SK-N-SH (cell line): Measurements from ENCODE around the gene TNFSF15.

ENCODE experiments used
- ELF1 ChIP-seq: IDR thresholded peaks from 2 replicates; pipeline ENCODE4 v1.4.0; 2012
- EP300 ChIP-seq, 2 experiments: IDR thresholded peaks; 2 replicates each; pipeline versions ENCODE4 v1.4.0 to v1.6.1; 2012; ENCODE audit warnings: borderline replicate concordance in 1 of 2, low read depth in 1 of 2, low read length in 1 of 2
- GABPA ChIP-seq: IDR thresholded peaks from 2 replicates; pipeline ENCODE4 v1.4.0; 2012; ENCODE audit warnings: low read depth, mild to moderate bottlenecking
- RCOR1 ChIP-seq: fragments of 150-350 bp; IDR thresholded peaks from 2 replicates; pipeline ENCODE4 v1.6.1; 2017; ENCODE audit warnings: antibody characterized with exemption, low read length
- SIN3A ChIP-seq: IDR thresholded peaks from 2 replicates; pipeline ENCODE4 v1.6.1; 2012; ENCODE audit warnings: low read depth, mild to moderate bottlenecking, low read length, moderate library complexity, borderline replicate concordance
- YY1 ChIP-seq: IDR thresholded peaks from 2 replicates; pipeline ENCODE4 v1.4.0; 2012; ENCODE audit warnings: low read depth, mild to moderate bottlenecking
- TF ChIP-seq, protein P1 (sequence below): fragments of 200-600 bp; sonication (generic); IDR thresholded peaks from 2 replicates; pipeline ENCODE4 v1.6.1; 2017; ENCODE audit warnings: antibody characterized with exemption, mild to moderate bottlenecking, moderate library complexity
- TF ChIP-seq, protein P2 (sequence below): fragments of 150-350 bp; IDR thresholded peaks from 2 replicates; pipeline ENCODE4 v1.6.1; 2017; ENCODE audit warnings: antibody characterized with exemption, low read length, low read depth, borderline replicate concordance

DNA sequence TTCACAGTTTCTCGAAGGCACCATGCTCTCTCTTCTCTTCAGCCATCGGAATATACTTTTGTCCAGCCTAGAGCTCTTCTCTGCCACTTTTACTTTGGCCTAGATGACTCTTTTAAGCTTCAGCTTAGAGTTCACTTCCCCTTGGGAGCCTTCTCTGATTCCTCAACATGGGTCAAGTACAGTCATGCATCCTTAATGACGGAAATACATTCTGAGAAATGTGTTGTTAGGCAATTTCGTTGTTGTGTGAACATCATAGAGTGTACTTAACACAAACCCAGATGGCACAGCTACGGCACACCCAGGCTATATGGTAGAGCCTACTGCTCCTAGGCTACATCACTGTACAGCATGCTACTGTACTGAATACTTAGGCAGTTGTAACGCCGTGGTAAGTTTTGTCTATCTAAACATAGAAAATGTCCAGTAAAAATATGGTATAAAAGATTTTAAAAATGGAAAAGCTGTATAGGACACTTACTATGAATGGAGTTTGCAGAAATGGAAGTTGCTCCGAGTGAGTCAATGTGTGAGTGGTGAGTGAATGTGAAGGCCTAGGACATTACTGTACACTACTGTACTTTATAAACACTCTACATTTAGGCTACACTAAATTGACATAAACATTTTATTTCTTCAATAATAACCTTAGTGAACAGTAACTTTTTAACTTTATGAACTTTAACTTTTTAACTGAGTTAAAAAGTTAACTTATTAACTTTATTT, 15.1 kb upstream of the TNFSF15 start:
- TF ChIP-seq ELF1, result no peak
- no peak for TF ChIP-seq SIN3A
- TF ChIP-seq YY1, result no peak
- TF ChIP-seq, protein P1, sequence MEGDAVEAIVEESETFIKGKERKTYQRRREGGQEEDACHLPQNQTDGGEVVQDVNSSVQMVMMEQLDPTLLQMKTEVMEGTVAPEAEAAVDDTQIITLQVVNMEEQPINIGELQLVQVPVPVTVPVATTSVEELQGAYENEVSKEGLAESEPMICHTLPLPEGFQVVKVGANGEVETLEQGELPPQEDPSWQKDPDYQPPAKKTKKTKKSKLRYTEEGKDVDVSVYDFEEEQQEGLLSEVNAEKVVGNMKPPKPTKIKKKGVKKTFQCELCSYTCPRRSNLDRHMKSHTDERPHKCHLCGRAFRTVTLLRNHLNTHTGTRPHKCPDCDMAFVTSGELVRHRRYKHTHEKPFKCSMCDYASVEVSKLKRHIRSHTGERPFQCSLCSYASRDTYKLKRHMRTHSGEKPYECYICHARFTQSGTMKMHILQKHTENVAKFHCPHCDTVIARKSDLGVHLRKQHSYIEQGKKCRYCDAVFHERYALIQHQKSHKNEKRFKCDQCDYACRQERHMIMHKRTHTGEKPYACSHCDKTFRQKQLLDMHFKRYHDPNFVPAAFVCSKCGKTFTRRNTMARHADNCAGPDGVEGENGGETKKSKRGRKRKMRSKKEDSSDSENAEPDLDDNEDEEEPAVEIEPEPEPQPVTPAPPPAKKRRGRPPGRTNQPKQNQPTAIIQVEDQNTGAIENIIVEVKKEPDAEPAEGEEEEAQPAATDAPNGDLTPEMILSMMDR, result no peak
- no peak for TF ChIP-seq GABPA
- no peak for TF ChIP-seq EP300 (IDR thresholded peaks at IDR 0.05; ENCODE audit: borderline replicate concordance in 1 of 2, low read depth in 1 of 2, low read length in 1 of 2)
- TF ChIP-seq, protein P2, sequence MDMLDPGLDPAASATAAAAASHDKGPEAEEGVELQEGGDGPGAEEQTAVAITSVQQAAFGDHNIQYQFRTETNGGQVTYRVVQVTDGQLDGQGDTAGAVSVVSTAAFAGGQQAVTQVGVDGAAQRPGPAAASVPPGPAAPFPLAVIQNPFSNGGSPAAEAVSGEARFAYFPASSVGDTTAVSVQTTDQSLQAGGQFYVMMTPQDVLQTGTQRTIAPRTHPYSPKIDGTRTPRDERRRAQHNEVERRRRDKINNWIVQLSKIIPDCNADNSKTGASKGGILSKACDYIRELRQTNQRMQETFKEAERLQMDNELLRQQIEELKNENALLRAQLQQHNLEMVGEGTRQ, result no peak
- no peak for TF ChIP-seq RCOR1
